COLO668 (cell line): ENCODE results near the gene UACA.
"Not testable (repeated sequence)": the region's sequence is repeated elsewhere in the genome, so short reads cannot be mapped to it uniquely, and the experiment has no call there.

ENCODE experiments used
- DNase-seq: peaks from one replicate; lab custom pipeline; 2025; ENCODE audit not compliant: unreplicated experiment; lab: John Stamatoyannopoulos, UW

UACA gene, protein sequence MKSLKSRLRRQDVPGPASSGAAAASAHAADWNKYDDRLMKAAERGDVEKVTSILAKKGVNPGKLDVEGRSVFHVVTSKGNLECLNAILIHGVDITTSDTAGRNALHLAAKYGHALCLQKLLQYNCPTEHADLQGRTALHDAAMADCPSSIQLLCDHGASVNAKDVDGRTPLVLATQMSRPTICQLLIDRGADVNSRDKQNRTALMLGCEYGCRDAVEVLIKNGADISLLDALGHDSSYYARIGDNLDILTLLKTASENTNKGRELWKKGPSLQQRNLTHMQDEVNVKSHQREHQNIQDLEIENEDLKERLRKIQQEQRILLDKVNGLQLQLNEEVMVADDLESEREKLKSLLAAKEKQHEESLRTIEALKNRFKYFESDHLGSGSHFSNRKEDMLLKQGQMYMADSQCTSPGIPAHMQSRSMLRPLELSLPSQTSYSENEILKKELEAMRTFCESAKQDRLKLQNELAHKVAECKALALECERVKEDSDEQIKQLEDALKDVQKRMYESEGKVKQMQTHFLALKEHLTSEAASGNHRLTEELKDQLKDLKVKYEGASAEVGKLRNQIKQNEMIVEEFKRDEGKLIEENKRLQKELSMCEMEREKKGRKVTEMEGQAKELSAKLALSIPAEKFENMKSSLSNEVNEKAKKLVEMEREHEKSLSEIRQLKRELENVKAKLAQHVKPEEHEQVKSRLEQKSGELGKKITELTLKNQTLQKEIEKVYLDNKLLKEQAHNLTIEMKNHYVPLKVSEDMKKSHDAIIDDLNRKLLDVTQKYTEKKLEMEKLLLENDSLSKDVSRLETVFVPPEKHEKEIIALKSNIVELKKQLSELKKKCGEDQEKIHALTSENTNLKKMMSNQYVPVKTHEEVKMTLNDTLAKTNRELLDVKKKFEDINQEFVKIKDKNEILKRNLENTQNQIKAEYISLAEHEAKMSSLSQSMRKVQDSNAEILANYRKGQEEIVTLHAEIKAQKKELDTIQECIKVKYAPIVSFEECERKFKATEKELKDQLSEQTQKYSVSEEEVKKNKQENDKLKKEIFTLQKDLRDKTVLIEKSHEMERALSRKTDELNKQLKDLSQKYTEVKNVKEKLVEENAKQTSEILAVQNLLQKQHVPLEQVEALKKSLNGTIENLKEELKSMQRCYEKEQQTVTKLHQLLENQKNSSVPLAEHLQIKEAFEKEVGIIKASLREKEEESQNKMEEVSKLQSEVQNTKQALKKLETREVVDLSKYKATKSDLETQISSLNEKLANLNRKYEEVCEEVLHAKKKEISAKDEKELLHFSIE (N-terminal part only)

DNA sequence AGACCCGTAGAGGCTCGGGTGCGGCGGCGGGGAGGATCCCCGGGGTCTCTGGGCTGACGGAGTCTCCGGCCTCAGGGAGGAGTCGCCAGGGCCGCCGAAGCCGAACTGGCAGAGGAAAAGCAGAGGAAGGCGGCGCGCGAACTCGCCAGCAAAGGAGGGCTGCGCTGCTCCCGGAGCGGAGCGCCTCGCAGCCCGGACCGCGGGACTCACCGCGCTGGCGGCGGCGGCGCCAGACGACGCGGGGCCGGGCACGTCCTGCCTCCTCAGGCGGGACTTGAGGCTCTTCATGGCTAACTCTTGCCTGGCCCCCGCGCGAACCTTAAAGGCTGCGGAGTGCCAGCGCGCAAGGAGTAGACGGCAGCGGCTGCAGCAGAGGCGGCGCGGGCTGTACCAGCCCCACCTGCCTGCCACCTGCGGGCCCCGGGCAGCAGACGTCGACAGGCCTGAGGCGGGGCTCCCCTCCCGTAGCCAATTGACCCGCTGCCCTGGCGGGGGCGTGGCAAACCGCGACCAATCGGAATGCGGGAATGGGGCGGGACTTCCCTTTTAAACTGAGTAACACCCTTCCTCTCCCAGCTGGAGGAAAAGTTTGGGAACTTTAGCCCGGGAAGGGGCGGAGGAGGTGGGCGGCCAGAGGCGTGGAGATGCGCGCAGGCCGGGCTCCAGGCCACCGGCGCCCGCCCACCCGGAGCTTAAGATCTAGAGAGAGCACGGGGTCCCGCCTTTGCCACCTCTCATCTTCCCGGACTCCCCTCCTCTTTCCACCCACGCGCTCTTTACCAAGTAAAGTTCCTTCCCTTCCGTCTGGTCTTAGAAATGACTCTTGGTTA lies at the start of gene UACA:
Gene UACA, minus strand, starts transcription at position 439 of the 830 bp plus-strand sequence. Its CDS starts 151 bp downstream, at position 288.
- DNase-seq, result peak; percentile 97

DNA sequence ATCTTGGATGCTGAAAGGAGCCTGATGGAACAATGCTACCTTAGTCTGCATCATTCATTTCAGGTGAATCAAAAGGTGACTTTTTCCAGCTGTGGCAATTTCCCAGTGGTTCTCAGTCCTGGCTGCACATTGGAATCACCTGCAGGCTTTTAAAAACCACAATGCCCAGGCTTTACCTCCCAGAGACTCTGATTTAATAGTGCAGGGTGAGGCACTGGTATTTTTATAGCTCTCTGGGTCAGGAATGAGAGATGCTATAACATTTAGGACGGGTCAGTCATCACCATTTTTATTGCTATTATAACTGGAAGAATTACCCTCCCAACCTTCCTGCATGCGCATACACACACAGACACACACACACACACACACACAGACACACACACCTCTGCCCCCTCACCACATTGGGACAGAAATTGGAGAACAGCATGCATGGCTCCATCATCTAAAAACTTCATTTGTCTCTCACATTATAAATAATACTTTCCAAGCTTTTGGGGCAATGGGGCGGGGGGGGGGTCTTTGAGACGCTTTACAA lies 49.5 kb upstream of the UACA start:
- DNase-seq, result no peak

DNA sequence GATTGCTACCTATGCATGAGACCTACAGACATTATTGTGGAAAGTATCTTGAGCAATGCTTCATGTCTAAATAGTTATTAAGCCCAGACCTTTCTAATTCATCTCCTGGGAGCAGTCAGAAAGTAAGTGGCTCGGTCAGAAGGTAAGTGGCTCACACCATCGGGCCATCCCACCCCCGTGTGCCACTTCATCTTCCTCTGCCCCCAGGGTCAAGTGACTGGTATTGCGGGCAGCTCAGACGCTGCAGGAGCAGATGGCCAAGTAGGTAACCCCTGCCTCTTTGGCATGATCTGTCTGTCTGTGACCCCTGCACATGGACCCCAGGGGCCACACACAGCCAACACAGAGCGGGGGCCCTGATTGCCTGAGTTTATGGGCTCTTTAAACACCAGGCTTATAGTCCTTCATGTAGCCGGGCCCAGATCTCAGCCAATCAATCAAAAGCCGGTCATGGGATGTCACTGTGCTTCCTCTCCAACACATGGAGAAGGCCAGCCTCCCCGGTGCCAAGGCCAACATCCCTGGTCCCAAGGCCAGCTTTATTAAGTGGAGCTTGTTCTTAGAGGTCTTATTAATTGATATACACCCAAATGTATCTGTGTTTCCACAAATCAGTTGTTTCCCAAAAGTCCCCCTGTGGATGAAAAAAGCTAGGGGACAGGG lies 47.7 kb upstream of the UACA start:
- no peak for DNase-seq

DNA sequence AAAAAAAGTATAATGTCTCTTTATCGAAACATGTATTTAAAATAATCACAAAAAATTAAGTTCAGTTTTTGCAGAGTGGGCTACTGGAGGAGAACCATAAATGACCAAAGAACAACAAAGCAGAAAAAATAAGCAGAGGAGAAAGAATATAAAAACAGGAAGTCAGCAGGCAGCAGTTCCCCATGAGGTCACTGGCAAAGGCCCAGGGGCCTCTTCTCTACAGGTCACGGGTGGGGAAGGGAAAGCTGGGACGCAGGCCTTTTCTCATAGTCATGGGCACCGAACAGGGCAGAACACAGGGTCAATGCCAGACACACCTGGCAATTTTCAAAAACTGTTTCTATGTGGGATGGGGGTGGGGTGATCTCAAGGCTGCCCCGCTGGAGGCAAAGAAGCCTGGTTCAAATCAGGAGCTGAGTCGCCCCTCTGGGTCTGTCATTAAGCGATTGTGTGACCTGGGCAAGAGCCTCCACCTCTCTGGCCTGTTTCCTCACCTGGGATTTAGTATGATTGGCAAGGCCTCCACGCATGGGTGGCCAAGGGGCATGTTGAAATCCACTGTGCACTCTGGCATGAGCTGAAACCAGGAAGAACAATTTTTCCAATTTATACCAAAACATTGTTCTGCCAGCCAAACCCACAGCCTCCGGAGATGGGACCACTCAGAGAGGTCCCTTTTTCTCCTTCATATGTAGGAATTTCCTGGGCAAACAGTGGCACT lies 43.8 kb upstream of the UACA start:
- DNase-seq, result no peak

DNA sequence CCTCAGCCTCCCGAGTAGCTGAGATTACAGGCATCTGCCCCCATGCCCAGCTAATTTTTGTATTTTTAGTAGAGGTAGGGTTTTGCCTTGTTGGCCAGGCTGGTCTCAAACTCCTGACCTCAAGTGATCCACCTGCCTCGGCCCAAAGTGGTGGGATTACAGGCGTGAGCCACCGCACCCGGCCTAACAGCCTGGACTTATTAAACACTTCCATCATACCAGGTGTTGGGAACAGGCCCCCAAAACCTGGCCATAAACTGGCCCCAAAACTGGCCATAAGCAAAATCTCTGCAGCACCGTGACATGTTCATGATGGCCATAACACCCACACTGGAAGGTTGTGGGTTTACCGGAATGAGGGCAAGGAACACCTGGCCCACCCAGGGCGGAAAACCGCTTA lies 41.0 kb upstream of the UACA start:
- DNase-seq, result not testable (repeated sequence)

DNA sequence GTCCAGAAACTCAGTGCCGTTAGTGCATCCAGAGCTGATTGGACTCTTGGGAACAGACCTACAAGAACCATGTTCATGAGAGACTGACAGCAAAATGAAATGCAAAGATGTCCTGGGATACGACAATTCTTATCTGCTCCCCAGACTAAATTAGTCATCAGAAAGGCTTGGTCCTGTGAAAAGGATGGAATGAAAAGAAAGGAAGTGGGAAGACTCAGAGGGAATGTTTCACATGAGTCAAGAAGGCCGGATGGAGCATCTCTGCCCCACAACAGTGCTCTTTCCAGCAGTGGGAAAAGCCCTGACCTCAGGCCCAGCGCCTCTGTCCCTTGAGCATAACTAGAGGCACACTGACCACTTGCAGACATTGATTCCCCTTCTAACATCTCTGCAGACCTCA lies 39.3 kb upstream of the UACA start:
- no peak for DNase-seq

DNA sequence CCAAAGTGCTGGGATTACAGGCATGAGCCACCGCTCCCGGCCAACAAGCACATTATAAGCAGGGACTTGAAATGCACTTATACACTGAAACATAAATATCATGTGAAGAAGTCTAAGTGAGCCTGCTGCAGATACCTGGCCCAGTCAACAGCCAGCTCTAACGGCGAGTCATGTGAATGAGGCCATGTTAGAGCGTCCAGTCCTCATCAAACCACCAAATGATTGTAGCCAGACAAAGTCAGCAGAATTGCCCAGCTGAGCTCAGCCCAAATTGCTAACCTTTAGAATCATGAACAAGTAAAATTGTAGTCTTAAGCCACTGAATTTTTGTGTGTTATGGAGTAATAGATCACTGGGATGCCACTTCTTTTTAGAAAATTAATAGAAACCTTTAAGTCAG lies 37.8 kb upstream of the UACA start:
- no peak for DNase-seq

DNA sequence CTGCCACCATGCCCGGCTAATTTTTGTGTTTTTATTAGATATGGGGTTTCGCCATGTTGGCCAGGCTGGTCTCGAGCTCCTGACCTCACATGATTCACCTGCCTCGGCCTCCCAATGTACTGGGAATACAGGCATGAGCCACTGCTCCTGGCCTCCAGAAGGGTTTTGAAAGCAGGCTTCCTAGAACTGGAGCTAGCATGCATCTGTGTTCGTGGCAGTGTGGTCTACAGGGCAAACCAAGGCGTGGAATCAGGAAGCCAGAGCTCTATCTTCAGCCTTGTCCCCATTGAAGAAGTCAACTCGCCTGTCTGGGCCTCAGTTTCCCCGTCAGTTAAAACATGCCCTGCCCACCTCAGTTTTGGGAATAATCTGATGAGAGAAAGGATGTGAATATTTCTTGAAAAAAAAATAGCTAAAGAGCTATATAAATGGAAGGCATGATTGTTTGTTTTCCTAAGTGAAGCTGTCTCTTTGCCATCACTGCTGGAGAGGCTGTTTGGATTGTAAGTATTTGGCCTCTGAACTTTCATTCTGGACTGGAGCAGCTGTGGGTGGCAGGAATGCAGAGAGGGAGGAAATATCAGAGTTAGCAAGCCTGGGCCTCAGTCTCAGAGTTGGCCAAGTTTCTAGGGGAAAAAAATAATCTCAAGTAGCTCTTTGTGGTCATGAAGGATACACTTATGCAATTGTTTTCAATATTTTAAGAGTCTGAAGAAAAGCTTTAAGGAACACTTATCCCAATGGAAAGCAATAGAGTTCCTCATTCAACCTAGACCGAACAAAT lies 36.5 kb upstream of the UACA start:
- no peak for DNase-seq

DNA sequence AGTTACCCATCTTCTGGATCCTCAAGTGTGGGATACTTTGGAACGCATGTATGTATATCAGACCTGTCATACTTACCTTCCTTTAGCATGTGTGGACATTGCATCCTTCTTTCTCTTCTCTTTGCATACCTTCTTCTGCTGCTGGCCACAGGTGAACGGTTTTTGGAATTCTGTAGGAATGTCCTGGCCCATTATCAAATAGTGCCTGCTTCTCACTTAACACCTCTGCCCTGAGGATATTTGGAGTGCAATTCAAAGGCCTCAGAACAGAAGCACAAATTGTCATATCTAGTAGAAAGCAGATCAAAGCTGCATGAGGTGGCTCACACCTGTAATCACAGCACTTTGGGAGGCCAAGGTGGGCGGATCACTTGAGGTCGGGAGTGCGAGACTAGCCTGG lies 34.1 kb upstream of the UACA start:
- no peak for DNase-seq

DNA sequence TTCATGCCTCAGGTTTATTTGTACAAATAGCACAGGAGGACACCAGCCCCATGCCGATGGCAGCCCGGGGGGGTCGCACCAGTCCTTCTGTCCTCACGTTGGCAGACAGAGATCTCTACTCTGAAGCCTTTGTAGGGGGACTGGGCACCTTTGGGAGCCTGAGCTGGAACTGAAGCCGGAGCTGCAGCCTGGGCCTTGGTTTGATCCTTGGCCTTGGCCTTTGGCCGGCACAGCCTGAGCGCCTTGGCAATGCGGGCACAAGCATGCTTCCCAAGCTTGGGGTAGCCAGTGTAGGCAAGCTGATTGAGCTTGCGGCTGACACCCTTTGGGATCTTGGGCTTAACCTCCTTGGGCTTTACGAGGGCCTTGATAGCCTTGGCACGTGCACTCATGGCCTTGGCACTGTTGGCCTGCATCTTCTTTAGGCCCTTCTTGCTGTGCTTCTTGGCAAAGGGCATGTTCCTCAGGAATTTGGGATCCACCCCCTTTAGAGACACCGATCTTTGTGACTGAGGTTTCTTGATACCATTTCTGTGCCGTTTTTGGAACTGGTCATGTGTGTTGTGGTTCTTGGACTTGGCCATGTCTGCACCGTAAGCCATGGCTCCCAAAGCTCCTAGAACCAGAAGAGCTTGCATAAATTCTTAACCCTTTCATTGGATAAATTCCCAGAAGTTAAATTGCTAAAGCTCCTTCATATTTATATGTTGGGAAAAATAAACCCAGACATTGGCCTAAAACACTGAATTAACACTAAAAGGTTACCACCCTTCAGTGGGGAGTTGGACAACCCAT lies 33.4 kb upstream of the UACA start:
- DNase-seq, result no peak

DNA sequence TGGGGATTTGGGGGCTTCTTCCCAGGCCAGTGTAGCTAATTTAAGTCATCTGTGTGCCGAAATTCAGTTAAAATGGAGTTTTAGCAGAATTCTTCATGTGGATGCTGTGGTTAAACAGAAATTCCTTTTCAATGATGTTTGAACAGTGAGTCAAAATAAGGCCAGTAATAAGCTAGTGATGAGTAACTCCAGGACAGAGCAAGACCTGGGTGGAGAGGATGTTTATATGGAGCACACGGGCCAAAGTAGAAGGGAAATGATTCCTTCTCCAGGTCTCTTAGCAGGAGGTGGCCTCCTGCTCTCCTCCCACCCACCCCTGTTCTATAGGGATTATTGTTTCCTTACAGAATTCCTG lies 31.9 kb upstream of the UACA start:
- no peak for DNase-seq

DNA sequence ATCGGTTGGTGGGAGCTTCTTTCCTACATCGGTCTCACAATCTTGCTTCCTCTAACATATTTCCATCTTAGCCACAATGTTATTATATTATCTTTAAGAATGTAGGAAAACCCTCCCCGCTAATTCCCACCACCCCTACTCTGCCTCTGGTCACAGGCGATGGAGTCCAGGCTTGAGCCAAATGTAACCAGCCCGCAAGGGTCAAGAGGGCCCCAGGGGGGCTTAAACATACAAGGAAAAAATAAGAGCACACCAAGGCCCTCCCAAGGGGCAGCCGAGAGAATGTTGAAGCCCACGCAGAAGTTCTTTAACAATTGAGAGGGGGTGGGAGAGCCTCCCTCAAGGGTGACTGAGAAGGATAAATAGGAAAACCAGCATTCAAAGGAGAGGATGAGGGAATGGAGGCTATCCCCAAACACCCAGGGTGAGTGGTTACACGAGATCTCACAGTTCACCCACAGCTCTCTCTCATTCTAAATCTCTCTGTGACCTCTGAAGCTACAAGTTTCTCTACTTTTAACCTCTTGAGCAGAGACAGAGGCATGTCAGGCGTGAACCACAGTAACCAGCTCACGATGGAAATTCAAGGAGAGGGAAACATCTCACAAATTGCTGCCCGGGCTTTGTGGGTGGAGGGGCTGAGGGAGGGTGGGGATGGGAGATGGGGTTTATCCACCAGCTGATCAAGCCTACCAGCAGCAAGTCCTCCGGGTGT lies 31.4 kb upstream of the UACA start:
- DNase-seq, result no peak

DNA sequence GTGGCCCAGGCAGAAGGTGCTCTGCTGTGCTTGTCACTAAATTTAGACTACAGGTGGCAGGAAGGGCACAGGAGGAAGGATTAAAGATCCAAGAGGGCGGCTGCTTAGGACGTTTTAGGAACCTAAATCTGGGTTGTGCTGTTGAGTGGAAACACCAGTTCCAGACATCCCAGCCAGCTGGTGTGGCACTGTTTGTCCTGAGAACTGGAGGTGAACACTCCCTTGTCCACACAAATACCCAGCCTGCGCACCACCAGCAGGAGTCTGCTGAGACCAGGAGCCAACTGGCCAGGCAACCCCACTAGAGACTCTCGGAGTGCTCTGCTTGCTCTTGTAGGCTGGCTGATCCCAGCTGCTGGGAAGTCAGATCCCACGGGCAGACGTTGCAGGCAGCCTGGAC lies 30.3 kb upstream of the UACA start:
- DNase-seq, result no peak

DNA sequence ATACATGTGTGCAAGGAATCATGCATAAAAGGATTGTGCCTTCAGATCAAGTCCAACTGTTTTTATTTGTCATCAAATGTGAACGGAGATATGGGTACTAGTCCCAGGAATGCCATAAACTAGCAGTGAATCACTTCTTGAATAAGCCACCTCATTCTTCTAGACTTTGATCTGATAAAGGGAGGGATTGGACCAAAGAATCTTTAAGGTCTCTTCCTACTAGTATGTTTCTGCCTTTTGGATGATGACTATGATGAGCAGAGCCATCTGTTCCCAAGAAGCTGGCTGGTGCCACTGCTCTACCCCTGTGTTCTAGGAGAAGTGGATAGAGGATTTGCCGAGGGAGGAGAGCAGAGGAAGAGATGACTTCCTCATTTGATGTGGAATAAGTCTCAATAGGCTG lies 28.8 kb upstream of the UACA start:
- DNase-seq, result no peak

DNA sequence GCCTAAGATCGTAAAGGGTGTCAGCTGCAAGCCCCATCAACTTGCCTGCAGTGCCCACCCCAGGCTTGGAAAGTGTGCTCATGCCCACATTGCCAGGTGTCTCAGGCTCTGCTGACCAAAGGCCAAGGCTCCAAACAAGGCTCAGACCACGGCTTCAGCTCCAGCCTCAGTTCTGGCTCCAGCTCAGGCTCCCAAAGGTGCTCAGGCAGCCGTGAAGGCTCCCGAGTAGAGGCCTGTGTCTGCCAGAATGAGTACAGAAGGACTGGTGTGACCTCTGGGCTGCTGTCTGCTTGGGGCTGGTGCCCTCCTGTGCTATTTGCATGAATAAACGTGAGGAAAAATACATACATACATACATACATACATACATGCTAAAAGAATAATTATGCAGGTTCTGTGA lies 27.9 kb upstream of the UACA start:
- DNase-seq, result no peak

DNA sequence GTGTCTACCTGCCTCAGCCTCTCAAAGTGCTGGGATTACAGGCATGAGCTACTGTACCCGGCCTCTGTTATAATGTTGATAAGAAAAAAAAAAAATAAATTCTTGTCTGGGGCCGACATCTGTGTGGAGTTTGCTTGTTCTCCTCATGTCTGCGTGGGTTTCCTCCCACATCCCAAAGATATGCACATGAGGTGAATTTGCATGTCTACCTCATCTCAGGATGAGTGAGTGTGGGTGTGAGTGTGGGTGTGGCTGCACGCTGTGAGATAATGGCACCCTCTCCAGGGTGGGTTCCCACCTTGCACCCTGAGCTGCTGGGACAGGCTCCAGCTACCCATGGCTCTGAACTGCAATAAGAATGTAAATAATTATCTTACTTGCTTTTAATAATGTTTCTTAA lies 25.9 kb upstream of the UACA start:
- no peak for DNase-seq
